Stimulated activated naive CD8-positive, alpha-beta T cell treated with anti-CD3 and anti-CD28 coated beads, Interleukin-15, Interleukin-2, amounts not matched to agents 100 U/mL and 50 U/mL, for 24 hours (primary cell): ENCODE measurements around the gene SIRT7.
A peak's percentile ranks its signal among the peaks of the same experiment; 100 is the strongest.
"Not testable (repeated sequence)": the region's sequence is repeated elsewhere in the genome, so short reads cannot be mapped to it uniquely, and the experiment has no call there.

Source experiments
- ATAC-seq: fragments of 150-1000 bp; cut with Tn5 transposase; one replicate; pipeline ENCODE4 v1.10.0; 2021
- DNase-seq: peaks from one replicate; pipeline ENCODE4 v3.0.0; 2021

Gene SIRT7

GRCh38 chr17:81954131-81955057 is 36.4 kb upstream of the SIRT7 start:
- ATAC-seq (no peak), DNase-seq (no peak)

- ATAC-seq, DNase-seq: not testable (repeated sequence)
Measured at GRCh38 chr17:81953443-81953842, 35.5 kb upstream of the SIRT7 start.

GRCh38 chr17:81952792-81953228 is 34.8 kb upstream of the SIRT7 start:
- DNase-seq: no peak
- ATAC-seq: no peak

GRCh38 chr17:81951785-81952684 is 34.1 kb upstream of the SIRT7 start:
- ATAC-seq: no peak

GRCh38 chr17:81950501-81950900 is 32.5 kb upstream of the SIRT7 start:
- DNase-seq (no peak), ATAC-seq (no peak)

More at GRCh38 chr17:81951785-81952684, 34.1 kb upstream of the SIRT7 start:
- DNase-seq: no peak

- DNase-seq (no peak), ATAC-seq (peak; percentile 10)
Measured at GRCh38 chr17:81948635-81949378, 30.8 kb upstream of the SIRT7 start.

GRCh38 chr17:81947189-81947588 is 29.2 kb upstream of the SIRT7 start, which contains the start of gene MYADML2:
TSS of gene MYADML2 (minus strand) at chr17:81947233. CDS start at chr17:81941741, 5,492 bp downstream.
- DNase-seq (no peak), ATAC-seq (no peak)

- no peak for DNase-seq
- ATAC-seq: no peak
Measured at GRCh38 chr17:81944858-81945257, 26.9 kb upstream of the SIRT7 start.

GRCh38 chr17:81942167-81942553 is 24.2 kb upstream of the SIRT7 start:
- no peak for ATAC-seq
- no peak for DNase-seq

GRCh38 chr17:81941484-81942166 is 23.6 kb upstream of the SIRT7 start:
- no peak for DNase-seq
- ATAC-seq: no peak

- DNase-seq (no peak), ATAC-seq (no peak)
Measured at GRCh38 chr17:81940538-81941483, 22.8 kb upstream of the SIRT7 start.

- DNase-seq (no peak), ATAC-seq (no peak)
Measured at GRCh38 chr17:81939881-81940385, 22.0 kb upstream of the SIRT7 start.

- no peak for DNase-seq
- no peak for ATAC-seq
Measured at GRCh38 chr17:81939218-81939617, 21.2 kb upstream of the SIRT7 start.

- ATAC-seq (no peak), DNase-seq (no peak)
Measured at GRCh38 chr17:81935709-81936084, 17.7 kb upstream of the SIRT7 start.

- no peak for DNase-seq
- ATAC-seq: no peak
Measured at GRCh38 chr17:81934850-81935708, 17.1 kb upstream of the SIRT7 start.

- DNase-seq: no peak
- no peak for ATAC-seq
Measured at GRCh38 chr17:81934098-81934757, 16.3 kb upstream of the SIRT7 start.

GRCh38 chr17:81933178-81933699 is 15.3 kb upstream of the SIRT7 start:
- DNase-seq: no peak
- no peak for ATAC-seq

- DNase-seq (no peak), ATAC-seq (no peak)
Measured at GRCh38 chr17:81932333-81932983, 14.5 kb upstream of the SIRT7 start.
